HG02571 (cell line): Measurements from ENCODE around the gene CSNK1E.

Experiments
- ATAC-seq: cut with Tn5 transposase; IDR thresholded peaks from one replicate; pipeline ENCODE4 v1.9.1; 2021; ENCODE audit warnings: mild to moderate bottlenecking, moderate library complexity; ENCODE audit not compliant: unreplicated experiment

The CSNK1E gene

GRCh38 chr22:38282397-38282796 lies 34.8 kb downstream of the CSNK1E start:
- ATAC-seq, result no peak

- ATAC-seq, result no peak
Observed at GRCh38 chr22:38276166-38276565, 41.1 kb downstream of the CSNK1E start.

- ATAC-seq, result no peak
Observed at GRCh38 chr22:38273135-38273826, 44.0 kb downstream of the CSNK1E start.

- peak; percentile 66 for ATAC-seq
Observed at GRCh38 chr22:38272373-38273134, 44.7 kb downstream of the CSNK1E start, which contains the start of gene TMEM184B. Gene TMEM184B, minus strand, starts transcription at chr22:38273010. Its CDS starts 25,049 bp downstream, at chr22:38247961.

- no peak for ATAC-seq
Observed at GRCh38 chr22:38271927-38272372, 45.3 kb downstream of the CSNK1E start.

GRCh38 chr22:38271101-38271500 lies 46.1 kb downstream of the CSNK1E start:
- no peak for ATAC-seq

- ATAC-seq, result no peak
Observed at GRCh38 chr22:38270091-38270992, 46.9 kb downstream of the CSNK1E start.

- ATAC-seq, result no peak
Observed at GRCh38 chr22:38269466-38269865, 47.8 kb downstream of the CSNK1E start.

GRCh38 chr22:38267086-38267485 lies 50.1 kb downstream of the CSNK1E start:
- no peak for ATAC-seq

GRCh38 chr22:38266120-38266519 lies 51.1 kb downstream of the CSNK1E start:
- no peak for ATAC-seq

GRCh38 chr22:38264322-38264843 lies 52.9 kb downstream of the CSNK1E start:
- no peak for ATAC-seq

GRCh38 chr22:38262051-38262795 lies 55.0 kb downstream of the CSNK1E start:
- no peak for ATAC-seq

- peak; percentile 3 for ATAC-seq
Observed at GRCh38 chr22:38260761-38261681, 56.2 kb downstream of the CSNK1E start.

GRCh38 chr22:38259370-38259769 lies 57.9 kb downstream of the CSNK1E start:
- ATAC-seq, result no peak

GRCh38 chr22:38258895-38259294 lies 58.3 kb downstream of the CSNK1E start:
- ATAC-seq, result no peak

GRCh38 chr22:38257650-38258250 lies 59.5 kb downstream of the CSNK1E start:
- ATAC-seq, result no peak

GRCh38 chr22:38257181-38257580 lies 60.1 kb downstream of the CSNK1E start:
- no peak for ATAC-seq

- ATAC-seq, result no peak
Observed at GRCh38 chr22:38255697-38256096, 61.5 kb downstream of the CSNK1E start.

- no peak for ATAC-seq
Observed at GRCh38 chr22:38251341-38251692, 65.9 kb downstream of the CSNK1E start.
